Left ventricle myocardium inferior (tissue), 1 donor: ENCODE results near the gene HYAL2. TPM values are rescaled to one million over a fixed set of nuclear protein-coding genes. Genes with fewer than 3 reads are reported as not detected.

ENCODE experiments used
- DNase-seq: peaks from one replicate; pipeline ENCODE4 v3.0.0-alpha.2; 2020
- H3K27ac ChIP-seq: fragments of 200-600 bp; replicated peaks from 2 replicates; pipeline ENCODE4 v1.8.0; 2021
- H3K27me3 ChIP-seq: fragments of 200-600 bp; 2 replicates; pipeline ENCODE4 v1.8.0; 2021; ENCODE audit warnings: low read depth
- H3K36me3 ChIP-seq: fragments of 200-600 bp; 2 replicates; pipeline ENCODE4 v1.8.0; 2021
- H3K4me1 ChIP-seq: fragments of 200-600 bp; 2 replicates; pipeline ENCODE4 v1.8.0; 2021
- H3K4me3 ChIP-seq: fragments of 200-600 bp; 2 replicates; pipeline ENCODE4 v1.8.0; 2021; ENCODE audit warnings: mild to moderate bottlenecking, moderate library complexity
- H3K9me3 ChIP-seq: fragments of 200-600 bp; replicated peaks from 2 replicates; pipeline ENCODE4 v1.8.0; 2021
- intact Hi-C: fragments of 100-400 bp; cut with micrococcal nuclease; formaldehyde crosslinking; loops from one replicate; pipeline ENCODE4 v1.11.0; 2022
- total RNA-seq: library from RNA; stranded (reverse); fragmentation: NEBNext Ultra II Directional; extraction: Animal tissue kit (Norgen Biotek cat#: 25700); gene quantifications from one replicate; pipeline ENCODE4 v1.2.1, GENCODE V29; 2021
- TF ChIP-seq, protein P1 (sequence below): fragments of 200-600 bp; IDR thresholded peaks from 2 replicates; pipeline ENCODE4 v1.8.0; 2021; ENCODE audit warnings: antibody characterized with exemption, mild to moderate bottlenecking, borderline replicate concordance
- donor health status: DM: no; HTN: yes; CAD: no; lungs with severe emphysema.

HYAL2 gene
- total RNA-seq, 1 donor from 2014 or later = 38.9 TPM

DNA sequence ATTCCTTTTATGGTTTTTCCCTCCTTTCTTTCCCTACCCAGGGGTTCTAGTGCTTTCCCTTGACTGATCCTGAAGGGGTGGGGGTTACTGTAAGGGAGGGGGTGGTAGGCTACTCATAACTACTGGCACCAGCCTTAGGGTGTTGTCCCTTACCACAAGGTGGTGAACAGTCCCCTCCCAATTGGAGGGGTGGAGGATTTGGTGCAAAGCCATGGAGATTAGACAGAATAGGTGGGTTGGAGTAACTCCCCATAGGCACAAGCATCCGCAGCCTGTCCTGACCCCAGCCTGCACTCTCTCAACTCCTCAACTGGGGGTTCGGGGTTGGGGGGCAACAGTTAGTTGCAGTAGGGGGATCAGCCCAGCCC, 2.6 kb upstream of the HYAL2 start:
- H3K9me3 ChIP-seq = no peaks in the 10 kb centered on the region
- intact Hi-C loops = no loop called here
- peaks cover 31% of the 10 kb centered on the region for H3K36me3 ChIP-seq
- peak overlapping the region; percentile 99 for H3K27ac ChIP-seq
- H3K4me1 ChIP-seq = peaks cover 84% of the 10 kb centered on the region
- no peak for DNase-seq
- no peaks in the 10 kb centered on the region for H3K27me3 ChIP-seq
- H3K4me3 ChIP-seq = no peak overlapping the region
- TF ChIP-seq, protein P1, sequence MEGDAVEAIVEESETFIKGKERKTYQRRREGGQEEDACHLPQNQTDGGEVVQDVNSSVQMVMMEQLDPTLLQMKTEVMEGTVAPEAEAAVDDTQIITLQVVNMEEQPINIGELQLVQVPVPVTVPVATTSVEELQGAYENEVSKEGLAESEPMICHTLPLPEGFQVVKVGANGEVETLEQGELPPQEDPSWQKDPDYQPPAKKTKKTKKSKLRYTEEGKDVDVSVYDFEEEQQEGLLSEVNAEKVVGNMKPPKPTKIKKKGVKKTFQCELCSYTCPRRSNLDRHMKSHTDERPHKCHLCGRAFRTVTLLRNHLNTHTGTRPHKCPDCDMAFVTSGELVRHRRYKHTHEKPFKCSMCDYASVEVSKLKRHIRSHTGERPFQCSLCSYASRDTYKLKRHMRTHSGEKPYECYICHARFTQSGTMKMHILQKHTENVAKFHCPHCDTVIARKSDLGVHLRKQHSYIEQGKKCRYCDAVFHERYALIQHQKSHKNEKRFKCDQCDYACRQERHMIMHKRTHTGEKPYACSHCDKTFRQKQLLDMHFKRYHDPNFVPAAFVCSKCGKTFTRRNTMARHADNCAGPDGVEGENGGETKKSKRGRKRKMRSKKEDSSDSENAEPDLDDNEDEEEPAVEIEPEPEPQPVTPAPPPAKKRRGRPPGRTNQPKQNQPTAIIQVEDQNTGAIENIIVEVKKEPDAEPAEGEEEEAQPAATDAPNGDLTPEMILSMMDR = no peak

DNA sequence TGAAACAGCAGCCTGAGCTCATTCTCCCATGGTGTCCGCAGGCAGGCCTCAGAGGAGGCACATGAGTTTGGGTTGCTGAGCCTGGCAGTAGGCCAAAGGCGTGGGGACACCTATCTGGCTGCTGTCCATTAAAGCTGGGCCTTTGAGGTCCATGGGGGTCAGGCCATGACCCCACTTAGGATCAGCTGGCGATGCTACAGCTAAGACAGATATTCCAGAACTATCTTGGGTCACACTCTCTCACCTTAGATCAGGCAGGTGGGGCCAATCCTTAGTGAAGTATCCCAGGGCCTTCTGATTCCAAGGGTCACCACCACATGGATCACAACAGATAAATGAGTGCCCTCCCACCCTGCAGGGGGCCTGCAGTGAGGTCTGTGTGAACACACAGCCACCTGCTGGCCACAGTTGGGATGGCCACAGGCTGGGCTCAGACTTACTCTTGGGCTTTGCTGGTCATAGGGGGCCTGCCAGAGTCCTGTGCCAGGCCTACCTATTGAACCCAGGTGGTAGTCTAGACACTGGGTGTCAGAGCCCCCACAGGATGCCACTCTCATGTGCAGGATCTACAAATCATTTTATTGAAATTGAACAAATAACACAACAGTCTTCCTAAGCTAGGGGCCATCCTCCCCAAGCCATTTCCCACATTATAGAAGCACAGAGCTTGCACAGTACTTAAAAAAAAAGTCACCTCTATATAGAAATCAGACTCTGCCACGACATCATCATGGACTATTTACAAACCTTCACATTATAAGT, 2.0 kb upstream of the HYAL2 start:
- no peaks in the 10 kb centered on the region for H3K9me3 ChIP-seq
- H3K4me3 ChIP-seq = peak overlapping the region; percentile 86
- peak; percentile 74 for DNase-seq
- no peaks in the 10 kb centered on the region for H3K27me3 ChIP-seq
- intact Hi-C loops = no loop called here
- TF ChIP-seq, protein P1 = peak; percentile 92
- peak overlapping the region; percentile 99 for H3K27ac ChIP-seq
- H3K4me1 ChIP-seq = peaks cover 90% of the 10 kb centered on the region
- peaks cover 31% of the 10 kb centered on the region for H3K36me3 ChIP-seq

DNA sequence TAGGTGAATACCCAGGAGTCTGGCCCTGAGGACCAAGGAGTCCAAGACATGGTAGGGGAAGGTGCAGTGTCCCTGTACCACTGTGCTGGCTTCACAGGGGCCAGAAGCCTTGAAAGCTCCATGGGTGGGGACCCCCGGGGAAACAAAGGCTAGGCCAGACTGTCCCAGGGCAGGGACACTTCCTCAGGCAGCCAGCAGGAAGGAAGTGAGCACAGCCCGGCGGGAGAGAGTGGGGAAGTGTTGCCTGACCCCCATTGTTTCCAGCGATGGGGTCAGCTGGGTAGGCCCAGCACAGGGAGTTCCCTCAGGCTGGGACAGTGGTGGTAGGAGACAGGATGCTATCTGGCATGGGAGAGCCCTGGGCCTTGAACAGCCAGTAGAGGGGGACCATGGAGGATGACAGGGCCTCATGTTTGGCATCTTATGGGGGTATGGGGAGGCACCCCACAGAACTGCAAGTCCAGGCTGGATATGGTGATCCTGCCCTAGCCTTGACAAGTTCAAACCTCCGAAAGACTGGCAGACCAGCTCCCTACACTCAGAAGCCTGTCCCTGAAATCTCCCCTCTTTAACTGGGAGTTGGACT, 1.2 kb upstream of the HYAL2 start:
- peaks cover 33% of the 10 kb centered on the region for H3K36me3 ChIP-seq
- peak overlapping the region; percentile 86 for H3K4me3 ChIP-seq
- DNase-seq = peak; percentile 74
- intact Hi-C loops = no loop called here
- no peaks in the 10 kb centered on the region for H3K27me3 ChIP-seq
- H3K9me3 ChIP-seq = no peaks in the 10 kb centered on the region
- H3K27ac ChIP-seq = peak overlapping the region; percentile 99
- TF ChIP-seq, protein P1 = no peak
- H3K4me1 ChIP-seq = peaks cover 93% of the 10 kb centered on the region

DNA sequence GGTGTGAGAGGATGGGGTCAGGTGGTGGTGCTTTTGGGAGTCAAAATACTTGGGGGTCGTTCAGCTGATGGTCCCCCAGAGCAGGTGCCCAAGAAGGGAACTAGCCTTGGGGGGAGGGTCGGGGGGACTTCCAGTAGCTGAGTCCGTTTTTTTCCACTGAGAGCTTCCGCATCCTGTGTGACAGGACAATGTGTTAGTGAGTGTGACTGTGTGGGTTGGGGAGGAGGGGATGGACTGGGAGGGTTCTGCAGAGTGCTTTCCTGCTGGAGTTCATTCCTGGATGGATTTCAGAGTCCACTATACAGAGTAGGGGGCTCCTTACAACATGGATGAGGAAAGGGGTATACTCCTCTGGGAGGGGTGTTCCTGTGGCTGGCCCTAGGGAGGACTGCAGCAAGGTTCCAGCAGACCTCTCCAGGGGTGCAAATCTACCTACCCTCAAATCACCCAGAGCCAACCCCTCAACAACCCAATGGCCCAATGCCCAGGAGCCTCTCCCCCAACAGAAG, 601 bp upstream of the HYAL2 start:
- Histone ChIP-seq H3K36me3 (peaks cover 39% of the 10 kb centered on the region), H3K9me3 (no peaks in the 10 kb centered on the region), H3K27me3 (no peaks in the 10 kb centered on the region), H3K4me1 (peaks cover 93% of the 10 kb centered on the region), H3K4me3 (peak overlapping the region; percentile 86), H3K27ac (peak overlapping the region; percentile 99)
- DNase-seq = peak; percentile 47
- intact Hi-C loops = no loop called here
- TF ChIP-seq, protein P1 = no peak

DNA sequence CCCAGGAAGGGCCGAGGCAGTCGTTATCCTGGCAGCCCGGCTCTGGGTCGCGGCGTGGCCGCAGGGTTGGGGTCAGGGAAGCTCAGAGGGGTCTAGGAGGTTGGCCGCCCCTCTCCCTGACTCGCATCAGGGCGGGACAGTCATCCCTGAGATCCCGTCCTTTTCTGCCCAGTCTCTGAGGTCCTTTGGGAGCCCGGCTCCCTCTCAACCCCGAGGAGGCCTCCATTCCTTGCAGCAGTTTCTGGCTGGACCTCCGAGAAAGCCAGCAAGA, 495 bp downstream of the HYAL2 start:
- DNase-seq = no peak
- peaks cover 93% of the 10 kb centered on the region for H3K4me1 ChIP-seq
- H3K4me3 ChIP-seq = peak overlapping the region; percentile 86
- TF ChIP-seq, protein P1 = no peak
- intact Hi-C loops = no loop called here
- no peaks in the 10 kb centered on the region for H3K27me3 ChIP-seq
- peak overlapping the region; percentile 99 for H3K27ac ChIP-seq
- H3K36me3 ChIP-seq = peaks cover 50% of the 10 kb centered on the region
- no peaks in the 10 kb centered on the region for H3K9me3 ChIP-seq
